ENCODE measurements around the gene HS2ST1.
A peak's percentile ranks its signal among the peaks of the same experiment; 100 is the strongest.

The HS2ST1 gene

GRCh38 chr1:87131809-87132283 is 217.4 kb downstream of the HS2ST1 start:
- FAIRE-seq (peak; percentile 78), DNase-seq (ENCODE audit: insufficient read length, low spot score) (peak; percentile 75)

- DNase-seq (ENCODE audit: insufficient read length, low spot score) = no peak
- FAIRE-seq = no peak
These were observed 217.9 kb downstream of the HS2ST1 start for GRCh38 chr1:87132284-87132870.

GRCh38 chr1:87134061-87134460 is 219.6 kb downstream of the HS2ST1 start:
- no peak for DNase-seq (ENCODE audit: insufficient read length, low spot score)
- FAIRE-seq = no peak

GRCh38 chr1:87134625-87135328 is 220.3 kb downstream of the HS2ST1 start:
- DNase-seq (ENCODE audit: insufficient read length, low spot score) (no peak), FAIRE-seq (no peak)

GRCh38 chr1:87135329-87135712 is 220.9 kb downstream of the HS2ST1 start:
- DNase-seq (ENCODE audit: insufficient read length, low spot score) (no peak), FAIRE-seq (no peak)

- FAIRE-seq = no peak
- no peak for DNase-seq (ENCODE audit: insufficient read length, low spot score)
These were observed 222.3 kb downstream of the HS2ST1 start for GRCh38 chr1:87136607-87137341.

- FAIRE-seq (no peak), DNase-seq (ENCODE audit: insufficient read length, low spot score) (no peak)
These were observed 222.9 kb downstream of the HS2ST1 start for GRCh38 chr1:87137342-87137739.

GRCh38 chr1:87140831-87141540 is 226.6 kb downstream of the HS2ST1 start:
- FAIRE-seq (no peak), DNase-seq (ENCODE audit: insufficient read length, low spot score) (no peak)

- DNase-seq (ENCODE audit: insufficient read length, low spot score) (no peak), FAIRE-seq (no peak)
These were observed 227.1 kb downstream of the HS2ST1 start for GRCh38 chr1:87141556-87141955.

GRCh38 chr1:87143413-87144135 is 229.1 kb downstream of the HS2ST1 start:
- FAIRE-seq = no peak
- no peak for DNase-seq (ENCODE audit: insufficient read length, low spot score)

GRCh38 chr1:87144316-87144895 is 230.0 kb downstream of the HS2ST1 start:
- DNase-seq (ENCODE audit: insufficient read length, low spot score) (no peak), FAIRE-seq (no peak)

- FAIRE-seq (no peak), DNase-seq (ENCODE audit: insufficient read length, low spot score) (no peak)
These were observed 230.5 kb downstream of the HS2ST1 start for GRCh38 chr1:87144981-87145380.

GRCh38 chr1:87146538-87146937 is 232.1 kb downstream of the HS2ST1 start:
- FAIRE-seq (no peak), DNase-seq (ENCODE audit: insufficient read length, low spot score) (no peak)

- DNase-seq (ENCODE audit: insufficient read length, low spot score) (no peak), FAIRE-seq (no peak)
These were observed 232.6 kb downstream of the HS2ST1 start for GRCh38 chr1:87146986-87147385.

GRCh38 chr1:87147851-87148250 is 233.4 kb downstream of the HS2ST1 start:
- FAIRE-seq (no peak), DNase-seq (ENCODE audit: insufficient read length, low spot score) (no peak)

GRCh38 chr1:87148661-87149060 is 234.2 kb downstream of the HS2ST1 start:
- DNase-seq (ENCODE audit: insufficient read length, low spot score) = no peak
- no peak for FAIRE-seq

- FAIRE-seq (no peak), DNase-seq (ENCODE audit: insufficient read length, low spot score) (no peak)
These were observed 235.0 kb downstream of the HS2ST1 start for GRCh38 chr1:87149241-87150041.

- FAIRE-seq (no peak), DNase-seq (ENCODE audit: insufficient read length, low spot score) (no peak)
These were observed 235.7 kb downstream of the HS2ST1 start for GRCh38 chr1:87150143-87150542.

Measured in HTR-8/SVneo (cell line).